NCI-H2227 (cell line): ENCODE results near the gene LDLRAD4.

Experiments used
- DNase-seq: peaks from one replicate; lab custom pipeline; 2025; ENCODE audit not compliant: unreplicated experiment; lab: John Stamatoyannopoulos, UW

The LDLRAD4 gene

GRCh38 chr18:13542520-13542847 is 323.9 kb downstream of the LDLRAD4 start:
- DNase-seq = no peak

GRCh38 chr18:13543144-13543543 is 324.6 kb downstream of the LDLRAD4 start:
- DNase-seq = no peak

GRCh38 chr18:13543811-13544732 is 325.5 kb downstream of the LDLRAD4 start:
- no peak for DNase-seq

- DNase-seq = no peak
Measured at GRCh38 chr18:13544953-13545352, 326.4 kb downstream of the LDLRAD4 start.

- DNase-seq = no peak
Measured at GRCh38 chr18:13545514-13545913, 327.0 kb downstream of the LDLRAD4 start.

- no peak for DNase-seq
Measured at GRCh38 chr18:13545955-13546354, 327.4 kb downstream of the LDLRAD4 start.

- DNase-seq = no peak
Measured at GRCh38 chr18:13546638-13547037, 328.1 kb downstream of the LDLRAD4 start.

GRCh38 chr18:13547347-13547746 is 328.8 kb downstream of the LDLRAD4 start:
- DNase-seq = no peak

GRCh38 chr18:13548106-13548819 is 329.7 kb downstream of the LDLRAD4 start:
- no peak for DNase-seq

- no peak for DNase-seq
Measured at GRCh38 chr18:13548966-13549879, 330.7 kb downstream of the LDLRAD4 start.

GRCh38 chr18:13549880-13550232 is 331.3 kb downstream of the LDLRAD4 start:
- DNase-seq = no peak

- no peak for DNase-seq
Measured at GRCh38 chr18:13550418-13551304, 332.1 kb downstream of the LDLRAD4 start.

GRCh38 chr18:13551305-13551603 is 332.7 kb downstream of the LDLRAD4 start:
- no peak for DNase-seq

- DNase-seq = no peak
Measured at GRCh38 chr18:13551841-13552733, 333.5 kb downstream of the LDLRAD4 start.

GRCh38 chr18:13553449-13553848 is 334.9 kb downstream of the LDLRAD4 start:
- DNase-seq = no peak

- no peak for DNase-seq
Measured at GRCh38 chr18:13555192-13555591, 336.6 kb downstream of the LDLRAD4 start.

GRCh38 chr18:13555865-13556264 is 337.3 kb downstream of the LDLRAD4 start:
- no peak for DNase-seq

GRCh38 chr18:13556502-13556901 is 337.9 kb downstream of the LDLRAD4 start:
- DNase-seq = no peak

GRCh38 chr18:13558124-13558523 is 339.6 kb downstream of the LDLRAD4 start:
- peak; percentile 52 for DNase-seq

- DNase-seq = no peak
Measured at GRCh38 chr18:13558790-13559189, 340.2 kb downstream of the LDLRAD4 start.
